H1 (cell line): ENCODE measurements around the gene GABRD. TPM values are rescaled to one million over a fixed set of nuclear protein-coding genes. Genes with fewer than 3 reads are reported as not detected.

Experiments
- ATF3 ChIP-seq: IDR thresholded peaks from 2 replicates; pipeline ENCODE4 v1.6.1; 2011; ENCODE audit warnings: low read depth, mild to moderate bottlenecking, low read length; ENCODE audit not compliant: insufficient read depth
- CHD7 ChIP-seq: fragments of 300-600 bp; sonication (generic); IDR thresholded peaks from 2 replicates; pipeline ENCODE4 v1.7.1; 2012; ENCODE audit warnings: low read length, moderate library complexity, mild to moderate bottlenecking, inconsistent platforms; ENCODE audit not compliant: insufficient replicate concordance
- NRF1 ChIP-seq: IDR thresholded peaks from 2 replicates; pipeline ENCODE4 v1.6.1; 2011; ENCODE audit warnings: mild to moderate bottlenecking, low read depth, low read length, improper control_type of control experiment
- PHF8 ChIP-seq: fragments of 200-600 bp; sonication (generic); conservative IDR thresholded peaks from 2 replicates; pipeline ENCODE4 v1.7.1; 2012; ENCODE audit warnings: low read depth, mild to moderate bottlenecking, inconsistent platforms, low read length, moderate library complexity
- SP1 ChIP-seq: IDR thresholded peaks from 2 replicates; pipeline ENCODE4 v1.6.1; 2011; ENCODE audit warnings: low read depth, low read length
- SP2 ChIP-seq: IDR thresholded peaks from 2 replicates; pipeline ENCODE4 v1.6.1; 2012; ENCODE audit warnings: mild to moderate bottlenecking, low read length, inconsistent platforms
- polyA plus RNA-seq, 7 experiments: library from polyadenylated mRNA; depleted of rRNA in 3 of 7; stranded (reverse) in 5 of 7; unstranded in 2 of 7; fragments of >200 nt in 5 of 7; fragments of 200-250 nt in 2 of 7; gene quantifications; 1 replicate in 5 of 7; 2 replicates in 1 of 7; 4 replicates in 1 of 7; pipeline versions ENCODE4 v1.2.1 to v1.2.3, GENCODE V29; 2011 to 2013; ENCODE audit warnings: missing spikeins in 2 of 7, mixed read lengths in 2 of 7
- total RNA-seq: library from RNA; stranded (reverse); fragmentation: NEBNext Ultra II Directional; extraction: Animal tissue kit (Norgen Biotek cat#: 25700); gene quantifications from 2 replicates; pipeline ENCODE4 v1.2.1, GENCODE V29; 2021

The GABRD gene
- total and polyA plus RNA-seq, 2 of the 8 experiments (the other 6 are each of a cell fraction or from before 2014, with no cell fraction given), result 1.8 to 3.0 TPM

- TF ChIP-seq ATF3 (no peak), SP1 (no peak), NRF1 (no peak), SP2 (no peak), CHD7 (no peak), PHF8 (no peak)
- TF ChIP-seq, all 59 proteins: peak for 0
Measured at GRCh38 chr1:1971017-1971416, 48.1 kb upstream of the GABRD start (continued).
